Nephron (organoid): ENCODE results near the gene CHIC2.
A peak's percentile ranks its signal among the peaks of the same experiment; 100 is the strongest.

ENCODE experiments used
- H3K27ac Mint-ChIP-seq, 3 experiments: 2 replicates each; pipeline ENCODE4 v1.8.0; 2020; ENCODE audit warnings: mixed read lengths in 3 of 3, mild to moderate bottlenecking in 2 of 3, moderate library complexity in 1 of 3
- H3K27me3 Mint-ChIP-seq: 2 replicates; pipeline ENCODE4 v1.8.0; 2021; ENCODE audit warnings: low read depth, mild to moderate bottlenecking, moderate library complexity, mixed read lengths
- H3K36me3 Mint-ChIP-seq: 2 replicates; pipeline ENCODE4 v1.8.0; 2020; ENCODE audit warnings: low read depth, mixed read lengths
- H3K4me1 Mint-ChIP-seq: 2 replicates; pipeline ENCODE4 v1.8.0; 2020; ENCODE audit warnings: mixed read lengths
- H3K4me3 Mint-ChIP-seq, 3 experiments: 2 replicates each; pipeline ENCODE4 v1.8.0; 2020; ENCODE audit warnings: mild to moderate bottlenecking in 3 of 3, mixed read lengths in 3 of 3, moderate library complexity in 2 of 3
- H3K9me3 Mint-ChIP-seq: 2 replicates; pipeline ENCODE4 v1.8.0; 2020; ENCODE audit warnings: mixed read lengths
- TF ChIP-seq, protein P1 (sequence below), 3 experiments: fragments of 200-600 bp; sonication (generic); IDR thresholded peaks; one replicate each; pipeline ENCODE4 v1.5.0; 2021; ENCODE audit warnings: antibody characterized with exemption in 3 of 3; ENCODE audit not compliant: unreplicated experiment in 3 of 3

The CHIC2 gene

DNA sequence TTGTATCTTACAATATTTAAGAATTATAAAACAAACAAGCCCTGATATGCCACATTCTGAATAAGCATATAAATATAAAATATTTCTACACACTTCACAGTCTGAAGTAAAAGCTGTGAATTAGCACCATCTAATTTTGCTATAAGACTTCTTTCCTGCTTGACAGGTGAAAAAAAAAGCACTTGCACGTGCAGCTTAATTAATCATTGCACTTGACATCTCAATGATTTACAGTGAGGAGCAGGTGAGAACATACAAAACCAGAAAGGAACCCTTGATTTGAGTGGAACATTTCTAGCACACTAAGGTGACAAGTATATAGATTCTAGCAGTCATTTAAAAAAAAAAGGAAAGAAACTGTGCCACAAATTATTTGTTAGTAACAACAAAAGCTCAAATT, 47.9 kb downstream of the CHIC2 start:
- Mint-ChIP-seq H3K9me3 (no peaks in the 10 kb centered on the region), H3K27ac (no peak overlapping the region), H3K4me1 (peaks cover 14% of the 10 kb centered on the region), H3K27me3 (no peaks in the 10 kb centered on the region), H3K36me3 (peaks cover 4% of the 10 kb centered on the region), H3K4me3 (no peak overlapping the region)
- TF ChIP-seq, protein P1, sequence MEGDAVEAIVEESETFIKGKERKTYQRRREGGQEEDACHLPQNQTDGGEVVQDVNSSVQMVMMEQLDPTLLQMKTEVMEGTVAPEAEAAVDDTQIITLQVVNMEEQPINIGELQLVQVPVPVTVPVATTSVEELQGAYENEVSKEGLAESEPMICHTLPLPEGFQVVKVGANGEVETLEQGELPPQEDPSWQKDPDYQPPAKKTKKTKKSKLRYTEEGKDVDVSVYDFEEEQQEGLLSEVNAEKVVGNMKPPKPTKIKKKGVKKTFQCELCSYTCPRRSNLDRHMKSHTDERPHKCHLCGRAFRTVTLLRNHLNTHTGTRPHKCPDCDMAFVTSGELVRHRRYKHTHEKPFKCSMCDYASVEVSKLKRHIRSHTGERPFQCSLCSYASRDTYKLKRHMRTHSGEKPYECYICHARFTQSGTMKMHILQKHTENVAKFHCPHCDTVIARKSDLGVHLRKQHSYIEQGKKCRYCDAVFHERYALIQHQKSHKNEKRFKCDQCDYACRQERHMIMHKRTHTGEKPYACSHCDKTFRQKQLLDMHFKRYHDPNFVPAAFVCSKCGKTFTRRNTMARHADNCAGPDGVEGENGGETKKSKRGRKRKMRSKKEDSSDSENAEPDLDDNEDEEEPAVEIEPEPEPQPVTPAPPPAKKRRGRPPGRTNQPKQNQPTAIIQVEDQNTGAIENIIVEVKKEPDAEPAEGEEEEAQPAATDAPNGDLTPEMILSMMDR (IDR thresholded peaks at IDR 0.05; ENCODE audit: unreplicated experiment in 3 of 3): no peak

DNA sequence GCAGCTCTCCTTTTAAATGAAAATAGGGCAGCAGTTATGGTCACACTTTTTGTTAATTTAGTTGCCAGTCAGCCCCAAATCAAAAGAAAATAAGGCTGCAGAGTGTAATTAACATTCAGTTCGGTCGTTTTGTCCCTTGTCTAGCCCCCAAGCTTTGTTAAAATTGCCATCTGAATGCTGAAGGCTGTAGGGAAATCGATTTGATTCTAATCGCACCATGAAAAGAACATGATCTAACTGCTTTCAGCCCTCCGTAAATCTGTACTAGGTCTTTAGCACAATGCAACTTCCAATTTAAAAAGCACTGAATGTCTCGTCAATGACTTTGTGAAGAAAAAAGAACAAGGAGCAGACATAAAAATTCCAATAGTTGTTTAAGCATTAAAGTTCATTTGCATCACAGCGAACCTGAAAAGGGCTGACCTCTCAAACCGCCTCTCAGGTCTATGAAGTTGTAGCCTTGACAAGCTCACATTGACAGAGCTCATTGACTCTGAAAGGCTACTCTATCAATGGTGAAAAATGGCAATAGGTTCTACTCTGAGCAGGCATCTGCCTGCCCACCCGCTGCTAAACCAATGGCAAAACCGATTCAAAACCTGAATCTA, 48.9 kb downstream of the CHIC2 start:
- TF ChIP-seq, protein P1 (IDR thresholded peaks at IDR 0.05; ENCODE audit: unreplicated experiment in 3 of 3): no peak
- H3K36me3 Mint-ChIP-seq: peaks cover 9% of the 10 kb centered on the region
- no peak overlapping the region for H3K4me3 Mint-ChIP-seq
- H3K9me3 Mint-ChIP-seq: no peaks in the 10 kb centered on the region
- no peaks in the 10 kb centered on the region for H3K27me3 Mint-ChIP-seq
- H3K4me1 Mint-ChIP-seq: peaks cover 14% of the 10 kb centered on the region
- H3K27ac Mint-ChIP-seq: peak overlapping the region in 1 of 3 experiments; percentile 3

DNA sequence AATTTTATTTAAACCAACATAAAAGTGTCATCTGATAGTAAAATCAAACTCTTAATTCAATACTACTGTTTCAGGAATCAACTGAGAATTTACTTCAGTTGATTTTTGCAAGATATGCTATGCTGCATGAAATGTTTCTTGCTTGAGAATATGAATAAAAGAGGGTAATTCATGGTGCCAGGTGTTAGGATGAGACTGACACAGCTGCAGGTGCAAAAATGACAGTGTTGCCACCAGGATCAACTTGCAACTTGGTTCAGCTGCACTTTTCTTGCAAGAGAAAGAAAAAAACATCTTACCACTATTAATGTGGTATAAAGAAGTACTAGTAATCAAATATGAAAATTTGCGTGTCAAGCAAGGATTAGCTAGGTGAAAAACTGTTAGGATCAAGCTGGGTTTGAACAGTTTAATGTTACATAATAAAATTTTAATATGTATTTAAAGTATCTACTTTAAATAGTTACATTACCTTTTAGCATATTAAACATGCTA, 49.7 kb downstream of the CHIC2 start:
- no peak overlapping the region for H3K4me3 Mint-ChIP-seq
- H3K27me3 Mint-ChIP-seq: no peaks in the 10 kb centered on the region
- H3K27ac Mint-ChIP-seq: no peak overlapping the region
- H3K36me3 Mint-ChIP-seq: peaks cover 14% of the 10 kb centered on the region
- H3K4me1 Mint-ChIP-seq: peaks cover 14% of the 10 kb centered on the region
- TF ChIP-seq, protein P1 (IDR thresholded peaks at IDR 0.05; ENCODE audit: unreplicated experiment in 3 of 3): no peak
- no peaks in the 10 kb centered on the region for H3K9me3 Mint-ChIP-seq

DNA sequence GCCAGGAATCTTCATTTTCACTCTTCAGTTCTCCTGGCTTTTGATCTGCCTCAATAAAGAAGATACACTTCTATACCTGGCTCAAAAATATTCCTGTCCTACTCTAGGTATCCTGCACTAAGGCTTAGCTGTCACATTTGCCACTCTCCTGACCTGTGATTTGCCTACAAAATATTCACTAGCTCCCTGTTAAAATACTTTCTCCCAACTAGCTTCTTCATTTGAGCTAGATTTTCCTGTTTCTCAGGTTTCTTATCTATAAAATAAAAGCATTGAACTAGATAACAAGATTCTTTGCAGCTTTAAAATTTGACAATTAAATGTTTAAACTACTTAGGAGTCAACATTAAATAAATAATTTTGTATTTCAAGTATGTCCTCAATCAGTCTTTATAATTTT, 53.2 kb downstream of the CHIC2 start:
- TF ChIP-seq, protein P1 (IDR thresholded peaks at IDR 0.05; ENCODE audit: unreplicated experiment in 3 of 3): no peak
- Mint-ChIP-seq H3K4me3 (no peak overlapping the region), H3K36me3 (peaks cover 21% of the 10 kb centered on the region), H3K27ac (no peak overlapping the region), H3K4me1 (peaks cover 14% of the 10 kb centered on the region), H3K27me3 (no peaks in the 10 kb centered on the region), H3K9me3 (no peaks in the 10 kb centered on the region)

DNA sequence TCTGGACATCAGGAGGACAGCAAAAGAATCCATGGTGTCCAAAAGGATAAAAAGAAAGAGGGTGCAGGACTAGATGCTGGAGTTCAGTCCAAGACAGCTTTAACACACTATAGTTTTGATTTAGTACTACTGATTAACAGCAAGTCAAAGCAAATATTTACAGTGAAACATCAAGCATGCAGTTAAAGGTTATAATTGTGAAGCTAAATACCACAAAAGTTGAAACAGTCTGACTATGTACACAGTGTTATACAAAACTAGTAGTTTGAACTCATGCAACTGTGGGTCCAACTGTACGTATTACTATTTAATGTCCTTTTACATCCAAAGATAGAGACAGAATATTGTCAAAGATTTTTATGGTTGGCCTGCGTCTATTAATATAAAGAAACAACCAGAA, 57.6 kb downstream of the CHIC2 start:
- Mint-ChIP-seq H3K9me3 (no peaks in the 10 kb centered on the region), H3K27ac (no peak overlapping the region), H3K36me3 (peaks cover 38% of the 10 kb centered on the region), H3K4me1 (peaks cover 4% of the 10 kb centered on the region), H3K4me3 (no peak overlapping the region), H3K27me3 (no peaks in the 10 kb centered on the region)
- TF ChIP-seq, protein P1 (IDR thresholded peaks at IDR 0.05; ENCODE audit: unreplicated experiment in 3 of 3): no peak

DNA sequence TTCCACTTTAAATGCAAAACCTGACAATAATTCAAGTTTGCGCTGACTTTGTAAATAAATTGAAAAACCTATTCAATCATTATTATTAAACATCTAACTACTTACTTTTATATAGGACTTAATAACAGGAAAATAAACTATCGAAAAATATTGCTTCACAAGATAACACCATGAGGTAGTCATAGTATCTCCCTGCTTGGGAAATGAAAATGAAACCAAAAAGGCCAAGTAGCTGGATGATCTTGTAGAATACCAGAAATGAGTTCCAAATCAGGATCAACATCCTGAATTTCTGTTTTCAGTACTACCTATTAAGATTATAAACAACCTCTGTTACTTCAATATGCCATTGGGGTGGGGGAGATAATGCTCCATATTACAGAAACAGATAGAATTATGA, 58.9 kb downstream of the CHIC2 start:
- Mint-ChIP-seq H3K27me3 (no peaks in the 10 kb centered on the region), H3K9me3 (no peaks in the 10 kb centered on the region), H3K27ac (no peak overlapping the region), H3K36me3 (peaks cover 36% of the 10 kb centered on the region), H3K4me3 (no peak overlapping the region), H3K4me1 (peaks cover 4% of the 10 kb centered on the region)
- TF ChIP-seq, protein P1 (IDR thresholded peaks at IDR 0.05; ENCODE audit: unreplicated experiment in 3 of 3): no peak
